ENCODE results near the gene NTM. TPM values are rescaled to one million over a fixed set of nuclear protein-coding genes. Genes with fewer than 3 reads are reported as not detected.

The NTM gene
- total and polyA plus RNA-seq, 2 of the 8 experiments (the other 6 are each of a cell fraction or from before 2014, with no cell fraction given): 13.4 to 20.0 TPM

DNA sequence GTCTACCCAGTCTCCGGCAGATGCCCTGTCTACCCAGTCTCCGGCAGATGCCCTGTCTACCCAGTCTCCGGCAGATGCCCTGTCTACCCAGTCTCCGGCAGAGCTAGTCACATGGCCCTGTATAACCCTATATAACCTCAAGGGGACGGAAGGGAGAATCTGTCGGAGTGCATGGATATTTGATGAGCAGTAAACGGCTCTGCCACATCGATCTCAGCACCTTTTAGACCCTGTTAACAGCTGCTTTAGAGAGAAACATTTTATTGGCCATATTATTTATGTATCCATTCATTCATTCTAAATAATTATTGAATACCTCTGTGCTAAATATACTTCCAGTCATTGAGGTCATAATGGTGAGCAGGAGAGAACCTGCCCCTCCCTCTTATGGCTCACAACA is 228.9 kb downstream of the NTM start:
- H3K14ac ChIP-seq (ENCODE audit: insufficient read length): no peak overlapping the region
- H4K8ac ChIP-seq (ENCODE audit: extremely low read depth, insufficient read depth, low read length): no peak overlapping the region
- no peak for TF ChIP-seq POLR2A (IDR thresholded peaks at IDR 0.05; ENCODE audit: control extremely low read depth in 1 of 2, low read depth in 2 of 2, low read length in 2 of 2)
- no peak overlapping the region for H3K27ac ChIP-seq (ENCODE audit: low read depth, low read length)
- no peak overlapping the region for H3K4ac ChIP-seq (replicated peaks; ENCODE audit: insufficient read length, low read depth, low read length)
- no peak overlapping the region for H3K4me2 ChIP-seq (ENCODE audit: insufficient read depth in 1 of 2, low read depth in 2 of 2, low read length in 2 of 2)
- H4K5ac ChIP-seq (ENCODE audit: insufficient read length, low read depth, low read length): no peak overlapping the region
- H3K23me2 ChIP-seq (ENCODE audit: low read depth, low read length): no peaks in the 10 kb centered on the region
- no peak overlapping the region for H4K91ac ChIP-seq (replicated peaks; ENCODE audit: insufficient read length, low read length)
- no peak for DNase-seq (ENCODE audit: low read depth in 1 of 2, low spot score in 2 of 2)
- no peak overlapping the region for H2BK12ac ChIP-seq (ENCODE audit: low read depth, low read length)
- no peaks in the 10 kb centered on the region for H3K9me3 ChIP-seq (ENCODE audit: insufficient read depth in 2 of 2, low read depth in 1 of 2, low read length in 1 of 2)
- H4K20me1 ChIP-seq (replicated peaks in 1 of 2; ENCODE audit: control insufficient read depth in 1 of 2, insufficient read depth in 2 of 2, low read length in 2 of 2): no peaks in the 10 kb centered on the region
- no peak overlapping the region for H2BK20ac ChIP-seq (ENCODE audit: low read length)
- ChIA-PET POLR2A (ENCODE audit: partially characterized antibody) (interaction anchor here (0.6 kb wide), 1 partner anchor 190 kb away, joined by 3 read pairs; no protein-coding TSS in a partner anchor), CTCF (ENCODE audit: partially characterized antibody) (interaction anchor here (0.7 to 38.6 kb wide), 4 partner anchors 11 to 599 kb away, joined by 3 to 1023 read pairs (median 4); no protein-coding TSS in a partner anchor)
- H3K4me1 ChIP-seq (replicated peaks in 1 of 4; ENCODE audit: control insufficient read depth in 3 of 4, insufficient read depth in 4 of 4, low read length in 3 of 4): peaks cover 0 to 5% (median 2%) of the 10 kb centered on the region in 4 experiments; a peak in 5 of 7 replicates
- H3K18ac ChIP-seq (ENCODE audit: extremely low read depth, low read length): 0 out of 2 replicates have a peak overlapping the region, but pooled peaks have one; percentile 38
- H3K79me1 ChIP-seq (ENCODE audit: low read depth, low read length): no peaks in the 10 kb centered on the region
- H3K9ac ChIP-seq (replicated peaks in 1 of 4; ENCODE audit: extremely low read depth in 1 of 4, low read depth in 3 of 4, low read length in 3 of 4): no peak overlapping the region
- H2AFZ ChIP-seq (ENCODE audit: low read length): no peak overlapping the region
- no peaks in the 10 kb centered on the region for H3K79me2 ChIP-seq (ENCODE audit: control insufficient read depth in 1 of 2, insufficient read depth in 2 of 2, low read length in 2 of 2)
- no peak overlapping the region for H3K56ac ChIP-seq (replicated peaks; ENCODE audit: insufficient read length, low read depth, low read length)
- no peaks in the 10 kb centered on the region; a peak in 1 of 7 replicates for H3K27me3 ChIP-seq (replicated peaks in 1 of 4; ENCODE audit: control insufficient read depth in 3 of 4, extremely low read depth in 1 of 4, insufficient read depth in 3 of 4, low read length in 3 of 4)
- H2BK120ac ChIP-seq (replicated peaks; ENCODE audit: low read depth, low read length): no peak overlapping the region
- 92% methylated on average over 8 of the region's 8 CpGs; no CpG with 5 or more reads in 1 of the 2 experiments for WGBS, 2 experiments (ENCODE audit: extremely low coverage in 1 of 2, insufficient coverage in 1 of 2, insufficient read length in 1 of 2, insufficient replicate concordance in 2 of 2, low coverage in 1 of 2, low lambda C conversion rate in 2 of 2, missing lambda C conversion rate in 1 of 2)
- H3K23ac ChIP-seq (ENCODE audit: insufficient read length): no peak overlapping the region
- no peak overlapping the region for H2BK5ac ChIP-seq (ENCODE audit: low read depth, low read length)
- H3K36me3 ChIP-seq (ENCODE audit: control insufficient read depth in 2 of 4, insufficient read depth in 4 of 4, low read length in 3 of 4): no peaks in the 10 kb centered on the region
- no peak overlapping the region for H2BK15ac ChIP-seq (ENCODE audit: low read length)
- no peak for FAIRE-seq
- H3K4me3 ChIP-seq (ENCODE audit: extremely low read depth in 1 of 4, insufficient read depth in 2 of 4, low read depth in 3 of 4, low read length in 4 of 4): no peak overlapping the region
- no peak overlapping the region for H2AK5ac ChIP-seq (ENCODE audit: low read depth, low read length)
